Activated CD8-positive, alpha-beta T cell treated with anti-CD3 and anti-CD28 coated beads for 36 hours (primary cell): ENCODE results near the gene IGF2R. TPM values are rescaled to one million over a fixed set of nuclear protein-coding genes. Genes with fewer than 3 reads are reported as not detected.

Experiments
- ATAC-seq: fragments of 200-7000 bp; cut with Tn5 transposase; one replicate; pipeline ENCODE4 v1.10.0; 2021; ENCODE audit warnings: mild to moderate bottlenecking, moderate library complexity
- CTCF ChIA-PET: fragments of 350-600 bp; sonication (Branson Sonifier 250); formaldehyde crosslinking; loops from one replicate; lab custom pipeline; 2021; ENCODE audit warnings: antibody characterized with exemption; lab: Charles Lee
- POLR2A ChIA-PET: fragments of 350-600 bp; sonication (Branson Sonifier 250); formaldehyde crosslinking; loops from one replicate; lab custom pipeline; 2021; ENCODE audit warnings: antibody characterized with exemption; lab: Charles Lee
- DNase-seq: peaks from one replicate; pipeline ENCODE4 v3.0.0-alpha.2; 2020
- H3K27ac Mint-ChIP-seq: one replicate; pipeline ENCODE4 v1.8.0; 2021; ENCODE audit warnings: mild to moderate bottlenecking, mixed read lengths
- H3K27me3 Mint-ChIP-seq: one replicate; pipeline ENCODE4 v1.8.0; 2021; ENCODE audit warnings: mixed read lengths
- H3K36me3 Mint-ChIP-seq: one replicate; pipeline ENCODE4 v1.8.0; 2021; ENCODE audit warnings: low read depth, mixed read lengths
- H3K4me1 Mint-ChIP-seq: one replicate; pipeline ENCODE4 v1.8.0; 2021; ENCODE audit warnings: low read depth, mixed read lengths
- H3K4me3 Mint-ChIP-seq: one replicate; pipeline ENCODE4 v1.8.0; 2021; ENCODE audit warnings: mild to moderate bottlenecking, moderate library complexity, mixed read lengths
- H3K9me3 Mint-ChIP-seq: one replicate; pipeline ENCODE4 v1.8.0; 2021; ENCODE audit warnings: mixed read lengths
- intact Hi-C: fragments of 100-400 bp; cut with micrococcal nuclease; formaldehyde crosslinking; loops from one replicate; pipeline ENCODE4 v1.10.0; 2022
- total RNA-seq, 2 experiments: library from RNA; stranded (reverse); gene quantifications; one replicate each; pipeline ENCODE4 v1.2.3, GENCODE V29; 2021
- TF ChIP-seq, protein P1 (sequence below): fragments of 200-600 bp; IDR thresholded peaks from one replicate; pipeline ENCODE4 v1.8.0; 2022; ENCODE audit warnings: antibody characterized with exemption, mild to moderate bottlenecking

Gene IGF2R
- total RNA-seq, 2 experiments from 2014 or later, result 81.7 to 82.4 TPM

DNA sequence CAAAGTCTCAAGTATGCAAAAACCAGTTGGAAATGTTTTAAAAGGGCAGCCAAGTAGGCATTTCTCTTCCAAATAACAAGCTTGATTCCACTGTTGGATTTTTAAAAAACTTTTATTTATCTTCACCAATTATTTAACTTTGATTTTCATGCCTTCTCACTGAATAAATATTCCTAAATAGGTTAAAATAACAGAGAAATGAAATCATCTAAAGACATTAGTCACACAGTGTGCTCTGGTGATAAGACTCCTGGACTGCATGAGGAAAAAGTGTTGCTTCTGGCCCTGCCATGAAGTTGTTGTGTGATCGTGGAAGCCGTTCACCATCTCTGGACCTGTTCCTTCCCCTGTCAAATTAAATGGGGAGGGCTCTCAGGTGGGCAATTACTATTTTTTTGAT, 33.8 kb upstream of the IGF2R start:
- Mint-ChIP-seq H3K27me3 (no peaks in the 10 kb centered on the region), H3K4me3 (no peak overlapping the region), H3K36me3 (no peaks in the 10 kb centered on the region), H3K27ac (no peak overlapping the region), H3K4me1 (peaks cover 21% of the 10 kb centered on the region), H3K9me3 (no peaks in the 10 kb centered on the region)
- TF ChIP-seq, protein P1, sequence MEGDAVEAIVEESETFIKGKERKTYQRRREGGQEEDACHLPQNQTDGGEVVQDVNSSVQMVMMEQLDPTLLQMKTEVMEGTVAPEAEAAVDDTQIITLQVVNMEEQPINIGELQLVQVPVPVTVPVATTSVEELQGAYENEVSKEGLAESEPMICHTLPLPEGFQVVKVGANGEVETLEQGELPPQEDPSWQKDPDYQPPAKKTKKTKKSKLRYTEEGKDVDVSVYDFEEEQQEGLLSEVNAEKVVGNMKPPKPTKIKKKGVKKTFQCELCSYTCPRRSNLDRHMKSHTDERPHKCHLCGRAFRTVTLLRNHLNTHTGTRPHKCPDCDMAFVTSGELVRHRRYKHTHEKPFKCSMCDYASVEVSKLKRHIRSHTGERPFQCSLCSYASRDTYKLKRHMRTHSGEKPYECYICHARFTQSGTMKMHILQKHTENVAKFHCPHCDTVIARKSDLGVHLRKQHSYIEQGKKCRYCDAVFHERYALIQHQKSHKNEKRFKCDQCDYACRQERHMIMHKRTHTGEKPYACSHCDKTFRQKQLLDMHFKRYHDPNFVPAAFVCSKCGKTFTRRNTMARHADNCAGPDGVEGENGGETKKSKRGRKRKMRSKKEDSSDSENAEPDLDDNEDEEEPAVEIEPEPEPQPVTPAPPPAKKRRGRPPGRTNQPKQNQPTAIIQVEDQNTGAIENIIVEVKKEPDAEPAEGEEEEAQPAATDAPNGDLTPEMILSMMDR, result no peak
- CTCF ChIA-PET, result interaction anchor here (1.3 kb wide), 1 partner anchor 10 kb away, joined by 4 read pairs; no protein-coding TSS in a partner anchor
- intact Hi-C loops, result no loop called here
- POLR2A ChIA-PET, result no interaction called here
- ATAC-seq (no peak), DNase-seq (no peak)

DNA sequence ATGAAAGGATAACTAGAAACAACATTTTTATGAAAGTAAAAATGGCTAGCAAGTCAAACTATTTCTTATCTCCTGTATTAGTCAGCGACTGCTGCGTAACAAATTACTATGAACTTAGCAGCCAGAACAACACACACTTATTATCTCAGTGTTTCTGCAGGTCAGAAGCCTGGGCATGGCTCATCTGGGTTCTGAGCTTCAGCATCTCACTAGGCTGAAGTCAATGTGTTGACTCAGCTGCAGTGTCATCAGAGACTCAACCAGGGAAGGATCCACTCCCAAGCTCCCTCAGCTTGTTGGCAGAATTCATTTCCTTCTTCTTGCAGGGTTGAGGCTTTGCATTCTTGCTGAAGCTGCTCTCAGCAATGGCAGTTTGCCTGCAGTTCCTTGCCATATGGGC, 33.2 kb upstream of the IGF2R start:
- peaks cover 16% of the 10 kb centered on the region for H3K4me1 Mint-ChIP-seq
- no peak overlapping the region for H3K4me3 Mint-ChIP-seq
- no peaks in the 10 kb centered on the region for H3K36me3 Mint-ChIP-seq
- ChIA-PET CTCF (interaction anchor here (1.3 kb wide), 1 partner anchor 9 kb away, joined by 4 read pairs; no protein-coding TSS in a partner anchor), POLR2A (no interaction called here)
- no peaks in the 10 kb centered on the region for H3K9me3 Mint-ChIP-seq
- no peaks in the 10 kb centered on the region for H3K27me3 Mint-ChIP-seq
- no peak for DNase-seq
- H3K27ac Mint-ChIP-seq, result no peak overlapping the region
- ATAC-seq, result no peak
- TF ChIP-seq, protein P1, result no peak
- intact Hi-C loops, result no loop called here

DNA sequence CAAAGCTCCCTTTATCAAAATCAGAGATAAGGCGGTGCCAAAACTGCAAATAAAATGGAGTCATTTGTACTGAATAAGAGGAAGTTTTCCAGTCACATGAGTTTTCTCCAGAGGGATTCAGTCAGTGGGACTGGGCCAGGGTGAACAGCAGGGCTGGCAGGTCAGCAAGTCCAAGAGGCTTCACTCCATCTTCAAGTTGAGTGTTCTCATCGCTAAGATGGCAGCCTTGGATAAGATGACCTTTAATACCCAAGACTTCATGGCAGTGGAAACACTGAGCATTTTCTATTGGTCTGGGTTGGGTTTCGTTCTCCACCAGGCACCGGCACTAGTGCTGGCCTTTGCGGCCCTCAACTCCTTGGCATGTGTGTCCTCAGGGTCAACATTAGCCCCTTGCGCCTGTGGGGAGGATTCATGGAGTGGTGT, 29.3 kb upstream of the IGF2R start:
- ChIA-PET POLR2A (interaction anchor here (0.6 kb wide), 1 partner anchor 10 kb away, joined by 3 read pairs; no protein-coding TSS in a partner anchor), CTCF (interaction anchor here (0.9 to 1.1 kb wide), 2 partner anchors 76 to 160 kb away, joined by 3 read pairs; no protein-coding TSS in a partner anchor)
- Mint-ChIP-seq H3K27me3 (no peaks in the 10 kb centered on the region), H3K36me3 (no peaks in the 10 kb centered on the region), H3K9me3 (peaks cover 5% of the 10 kb centered on the region), H3K4me3 (no peak overlapping the region), H3K4me1 (peaks cover 5% of the 10 kb centered on the region), H3K27ac (no peak overlapping the region)
- DNase-seq (no peak), ATAC-seq (no peak)
- intact Hi-C loops, result loop anchor here (5.0 to 10.0 kb wide), 2 partner anchors 77 to 245 kb away; partner anchors contain the start of gene SOD2
- TF ChIP-seq, protein P1, result no peak

DNA sequence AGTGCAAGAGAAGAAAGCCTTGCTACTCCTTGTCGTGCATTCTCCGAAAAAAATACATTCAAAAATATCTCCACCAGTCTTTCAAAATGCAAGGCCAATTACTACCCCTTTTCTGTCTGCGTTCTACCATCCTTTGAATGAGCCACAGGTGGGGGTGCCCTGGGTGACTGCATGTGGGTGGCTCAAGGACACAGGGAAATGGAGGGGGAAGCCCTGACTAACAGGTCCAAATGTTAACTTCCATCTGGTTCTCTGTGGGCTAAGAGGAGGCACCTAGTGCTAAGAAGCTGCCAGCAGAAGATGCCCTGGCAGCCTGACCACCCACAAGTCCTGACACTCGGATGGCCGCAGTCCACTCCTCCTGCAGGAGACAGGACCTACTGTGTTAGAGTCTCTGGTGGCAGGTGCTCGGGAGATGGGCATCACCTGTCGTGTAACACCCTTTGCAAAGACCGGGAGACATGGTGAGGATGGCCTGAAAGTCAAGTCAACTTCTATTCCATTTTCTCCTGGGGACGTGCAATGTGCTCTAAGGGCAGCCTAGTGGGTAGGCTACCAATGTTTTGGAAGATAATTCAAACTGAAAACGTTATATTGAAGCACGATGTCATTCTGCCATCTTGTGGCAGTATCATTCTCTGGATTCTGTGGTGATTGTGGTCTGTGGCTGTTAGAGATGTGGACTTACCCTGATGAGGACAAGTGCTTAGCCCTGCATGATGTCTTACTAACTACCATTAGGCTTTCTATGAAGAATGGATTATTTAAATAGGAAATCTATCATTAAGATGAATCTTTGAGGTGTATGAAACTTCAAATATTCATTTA, 27.4 kb upstream of the IGF2R start:
- POLR2A ChIA-PET, result no interaction called here
- intact Hi-C loops, result loop anchor here (5.0 to 10.0 kb wide), 2 partner anchors 79 to 247 kb away; partner anchors contain the start of gene SOD2
- no peak overlapping the region for H3K4me3 Mint-ChIP-seq
- no peak overlapping the region for H3K27ac Mint-ChIP-seq
- H3K27me3 Mint-ChIP-seq, result no peaks in the 10 kb centered on the region
- TF ChIP-seq, protein P1, result peak; percentile 42
- no peaks in the 10 kb centered on the region for H3K36me3 Mint-ChIP-seq
- H3K9me3 Mint-ChIP-seq, result peaks cover 9% of the 10 kb centered on the region
- peaks cover 5% of the 10 kb centered on the region for H3K4me1 Mint-ChIP-seq
- ATAC-seq (peak; percentile 92), DNase-seq (peak; percentile 61)
- CTCF ChIA-PET, result interaction anchor here (0.7 to 2.4 kb wide), 9 partner anchors 8 to 250 kb away, joined by 3 to 9 read pairs (median 4); partner anchors contain the start of gene MRPL18
